Mucosa of descending colon (tissue), 3 donors: ENCODE results near the gene GRIN2A. TPM values are rescaled to one million over a fixed set of nuclear protein-coding genes. Genes with fewer than 3 reads are reported as not detected.

ENCODE experiments used
- ATAC-seq: fragments of 200-7000 bp; cut with Tn5 transposase; one replicate; pipeline ENCODE4 v1.9.1; 2020; ENCODE audit warnings: mild to moderate bottlenecking, moderate library complexity
- DNase-seq, 3 donors: peaks; one replicate each; pipeline ENCODE4 v3.0.0-alpha.2; 2020
- H3K36me3 ChIP-seq: fragments of 200-600 bp; one replicate; pipeline ENCODE4 v1.8.0; 2021; ENCODE audit warnings: low read depth, mild to moderate bottlenecking
- H3K4me1 ChIP-seq: fragments of 200-600 bp; one replicate; pipeline ENCODE4 v1.8.0; 2021; ENCODE audit warnings: low read depth, mild to moderate bottlenecking
- H3K4me3 ChIP-seq: fragments of 200-600 bp; one replicate; pipeline ENCODE4 v1.8.0; 2021; ENCODE audit warnings: mild to moderate bottlenecking
- H3K9me3 ChIP-seq: fragments of 200-600 bp; one replicate; pipeline ENCODE4 v1.8.0; 2021; ENCODE audit warnings: mild to moderate bottlenecking
- CTCF ChIP-seq: fragments of 200-600 bp; IDR thresholded peaks from one replicate; pipeline ENCODE4 v1.8.0; 2022; ENCODE audit warnings: antibody characterized with exemption, mild to moderate bottlenecking
- intact Hi-C, 2 donors: fragments of 100-400 bp; cut with DNase I in 1 of 2; cut with micrococcal nuclease in 1 of 2; formaldehyde crosslinking; loops; one replicate each; pipeline versions ENCODE4 v1.11.0 to v1.11.1; 2022; cut with DNase I, micrococcal nuclease
- total RNA-seq, 3 donors: library from RNA; stranded (reverse); fragmentation: NEBNext Ultra II Directional in 2 of 3; extraction: Animal tissue kit (Norgen Biotek cat#: 25700) in 2 of 3; gene quantifications; one replicate each; pipeline versions ENCODE4 v1.2.1 to v1.2.4, GENCODE V29; 2021 to 2023
- donor health status: DM: no; HTN: no; CAD: no; lungs with moderate emphysema.
- donor health status: DM: no; HTN: no; CAD: no.
- donor health status: DM: no; HTN: yes; CAD: no.

Gene GRIN2A
- total RNA-seq, 3 donors from 2014 or later = 0.39 to 0.57 (median 0.49) TPM

- ATAC-seq = no peak
- no peak for DNase-seq
- intact Hi-C loops = no loop called here
- no peaks in the 10 kb centered on the region for H3K36me3 ChIP-seq
- H3K4me3 ChIP-seq = no peak overlapping the region
- H3K9me3 ChIP-seq = no peaks in the 10 kb centered on the region
- no peaks in the 10 kb centered on the region for H3K4me1 ChIP-seq
- TF ChIP-seq CTCF = no peak
These were observed 239.1 kb downstream of the GRIN2A start for GRCh38 chr16:9943121-9943520.

- no peak overlapping the region for H3K4me3 ChIP-seq
- no peak for TF ChIP-seq CTCF
- no peak for ATAC-seq
- H3K4me1 ChIP-seq = no peaks in the 10 kb centered on the region
- no peak for DNase-seq
- H3K9me3 ChIP-seq = no peaks in the 10 kb centered on the region
- intact Hi-C loops = no loop called here
- H3K36me3 ChIP-seq = no peaks in the 10 kb centered on the region
These were observed 241.0 kb downstream of the GRIN2A start for GRCh38 chr16:9941245-9941644.

DNA sequence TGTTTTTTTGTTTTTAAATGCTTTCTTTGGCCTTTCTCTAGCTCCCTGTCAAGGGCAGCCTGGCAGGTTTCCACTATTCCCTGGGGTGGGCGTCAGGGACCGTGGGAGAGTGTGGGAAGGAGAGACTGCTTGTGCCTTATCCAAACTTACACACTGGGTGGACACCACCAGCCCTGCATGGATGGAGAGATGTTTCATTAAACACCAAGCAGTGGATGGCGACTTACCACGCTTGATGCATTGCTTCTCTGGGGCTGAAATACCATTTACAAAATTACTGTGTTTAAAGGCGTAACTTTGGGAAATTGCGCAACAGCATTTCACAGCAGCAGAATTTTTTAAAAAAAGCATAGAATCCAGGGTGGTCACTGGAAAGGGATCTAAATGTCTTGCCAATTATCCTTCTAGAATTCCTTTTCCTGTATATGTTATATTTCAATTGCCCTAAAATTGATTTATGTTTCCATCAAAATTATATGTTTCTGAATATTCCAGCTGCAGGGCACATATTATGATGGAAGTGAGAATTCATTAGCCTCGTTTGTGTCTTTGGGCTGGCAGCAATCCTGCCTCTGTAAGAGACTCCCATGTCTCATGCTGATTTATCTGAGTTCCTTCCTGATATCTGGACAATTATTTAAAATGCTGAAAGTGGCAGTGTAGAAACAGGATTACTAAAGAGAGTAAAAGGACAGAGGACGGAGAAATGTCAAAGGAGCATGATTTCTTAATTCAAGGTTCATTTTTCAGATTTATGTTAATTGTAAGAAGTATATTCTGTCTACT is 247.3 kb downstream of the GRIN2A start:
- Histone ChIP-seq H3K9me3 (no peaks in the 10 kb centered on the region), H3K4me1 (no peaks in the 10 kb centered on the region), H3K36me3 (no peaks in the 10 kb centered on the region), H3K4me3 (no peak overlapping the region)
- TF ChIP-seq CTCF = no peak
- intact Hi-C loops = no loop called here
- no peak for ATAC-seq
- no peak for DNase-seq

GRCh38 chr16:9932919-9933653 is 249.1 kb downstream of the GRIN2A start:
- Histone ChIP-seq H3K4me1 (no peaks in the 10 kb centered on the region), H3K4me3 (no peak overlapping the region), H3K36me3 (no peaks in the 10 kb centered on the region), H3K9me3 (no peaks in the 10 kb centered on the region)
- no peak for DNase-seq
- intact Hi-C loops = no loop called here
- TF ChIP-seq CTCF = no peak
- no peak for ATAC-seq

DNA sequence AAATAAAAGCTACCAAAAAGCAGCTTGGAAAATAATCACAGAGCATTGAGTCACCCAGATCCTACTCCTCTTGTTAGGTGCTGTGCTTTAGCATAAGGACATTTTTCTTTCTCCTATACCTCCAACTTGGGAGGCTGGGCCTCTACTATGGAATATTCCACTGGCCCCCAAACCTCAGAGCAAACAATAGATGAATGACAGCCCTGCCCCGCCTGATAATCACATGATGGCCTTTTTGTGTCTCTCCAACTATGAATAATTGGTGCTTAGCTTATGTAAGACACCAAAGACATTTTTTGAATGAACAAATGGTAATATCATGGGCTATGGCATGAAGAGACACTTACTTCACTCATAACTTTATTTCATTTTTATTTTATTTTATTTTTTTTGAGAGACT is 250.2 kb downstream of the GRIN2A start:
- intact Hi-C loops = no loop called here
- no peak for DNase-seq

More for the DNA sequence above, 250.2 kb downstream of the GRIN2A start:
- no peak for TF ChIP-seq CTCF
- Histone ChIP-seq H3K4me3 (no peak overlapping the region), H3K36me3 (no peaks in the 10 kb centered on the region), H3K4me1 (no peaks in the 10 kb centered on the region), H3K9me3 (no peaks in the 10 kb centered on the region)
- no peak for ATAC-seq
